GDM1 (cell line): ENCODE data around the gene NFS1.
"Not testable (repeated sequence)": the region's sequence is repeated elsewhere in the genome, so short reads cannot be mapped to it uniquely, and the experiment has no call there.

Source experiments
- DNase-seq: peaks from one replicate; lab custom pipeline; 2025; lab: John Stamatoyannopoulos, UW

Gene NFS1

GRCh38 chr20:35699127-35699956, at the start of gene NFS1, which contains the start of gene ROMO1:
Gene NFS1, minus strand, starts transcription at chr20:35699352. Its CDS starts 64 bp downstream, at chr20:35699288.
Gene ROMO1, plus strand, starts transcription at chr20:35699405. Its CDS starts 228 bp downstream, at chr20:35699633.
- DNase-seq, result peak; percentile 79

- DNase-seq, result not testable (repeated sequence)
These were observed 45.3 kb upstream of the NFS1 start for GRCh38 chr20:35744492-35744841.

DNA sequence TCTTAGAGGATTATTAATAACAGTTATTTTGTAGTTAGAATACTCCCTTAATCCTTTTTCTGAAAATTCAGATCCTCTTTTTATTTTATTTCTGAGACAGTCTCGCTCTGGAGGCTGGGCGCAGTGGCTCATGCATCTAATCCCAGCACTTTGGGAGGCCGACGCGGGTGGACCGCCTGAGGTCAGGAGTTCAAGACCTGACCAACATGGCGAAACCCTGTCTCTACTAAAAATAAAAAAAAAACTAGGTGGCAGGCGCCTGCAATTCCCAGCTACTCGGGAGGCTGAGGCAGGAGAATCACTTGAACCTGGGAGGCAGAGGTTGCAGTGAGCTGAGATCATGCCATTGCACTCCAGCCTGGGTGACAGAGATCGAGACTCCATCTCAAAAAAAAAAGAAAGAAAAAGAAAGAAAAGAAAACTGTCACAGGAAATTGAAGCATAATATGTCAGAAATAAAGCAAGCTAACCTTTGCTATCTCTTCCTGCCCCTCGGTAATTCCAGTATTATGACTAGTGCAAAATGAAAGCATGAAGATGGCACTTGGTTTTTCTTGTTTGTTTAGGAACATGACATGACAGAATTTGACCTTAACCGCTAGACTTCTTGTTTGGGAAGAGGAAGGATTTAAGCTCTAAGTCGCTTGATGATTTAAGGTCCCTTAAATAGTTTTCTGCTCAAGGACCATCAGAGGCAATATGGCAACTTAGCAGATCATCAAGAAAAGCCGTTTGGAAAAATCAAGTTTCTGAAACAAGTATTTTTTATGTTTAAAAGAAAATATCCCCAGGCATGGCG, 44.7 kb upstream of the NFS1 start:
- peak; percentile 57 for DNase-seq

DNA sequence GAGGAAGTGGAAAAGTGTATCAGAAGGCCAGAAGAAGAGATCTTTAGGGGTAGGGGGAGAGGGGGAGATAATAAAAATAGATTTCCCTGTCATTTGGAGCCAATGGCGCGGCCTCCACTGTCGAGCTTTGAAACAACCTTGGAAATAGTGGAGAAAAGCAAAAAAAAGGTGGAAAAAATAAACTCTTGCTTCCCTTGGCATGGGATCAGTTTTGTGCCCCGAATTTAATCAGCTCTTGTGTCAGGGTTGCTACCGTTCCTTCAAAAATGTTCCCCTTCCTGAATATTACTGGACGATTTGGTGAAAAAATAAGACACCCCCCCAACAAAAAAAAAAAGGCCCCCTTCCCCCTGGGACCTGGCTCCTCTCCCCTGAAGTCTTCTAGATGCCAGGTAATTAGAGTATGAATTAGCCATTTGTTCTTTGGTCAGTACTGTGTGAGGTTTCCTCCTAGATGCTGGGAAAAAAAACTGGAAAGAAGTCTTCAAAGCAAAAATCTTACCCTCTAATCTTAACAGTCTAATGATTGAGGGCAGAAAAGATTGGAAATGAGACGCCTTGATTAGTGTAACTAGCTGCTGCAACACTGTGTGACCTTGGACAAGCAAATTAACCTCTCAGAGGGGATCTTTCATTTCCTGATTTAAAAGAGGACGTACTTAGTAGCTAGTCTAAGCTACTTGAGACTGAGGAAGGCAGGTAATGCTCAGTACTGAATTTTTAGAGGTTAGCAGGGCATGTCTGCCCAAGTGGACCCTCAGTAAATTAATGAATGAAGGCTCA, 43.8 kb upstream of the NFS1 start:
- DNase-seq, result peak; percentile 26

DNA sequence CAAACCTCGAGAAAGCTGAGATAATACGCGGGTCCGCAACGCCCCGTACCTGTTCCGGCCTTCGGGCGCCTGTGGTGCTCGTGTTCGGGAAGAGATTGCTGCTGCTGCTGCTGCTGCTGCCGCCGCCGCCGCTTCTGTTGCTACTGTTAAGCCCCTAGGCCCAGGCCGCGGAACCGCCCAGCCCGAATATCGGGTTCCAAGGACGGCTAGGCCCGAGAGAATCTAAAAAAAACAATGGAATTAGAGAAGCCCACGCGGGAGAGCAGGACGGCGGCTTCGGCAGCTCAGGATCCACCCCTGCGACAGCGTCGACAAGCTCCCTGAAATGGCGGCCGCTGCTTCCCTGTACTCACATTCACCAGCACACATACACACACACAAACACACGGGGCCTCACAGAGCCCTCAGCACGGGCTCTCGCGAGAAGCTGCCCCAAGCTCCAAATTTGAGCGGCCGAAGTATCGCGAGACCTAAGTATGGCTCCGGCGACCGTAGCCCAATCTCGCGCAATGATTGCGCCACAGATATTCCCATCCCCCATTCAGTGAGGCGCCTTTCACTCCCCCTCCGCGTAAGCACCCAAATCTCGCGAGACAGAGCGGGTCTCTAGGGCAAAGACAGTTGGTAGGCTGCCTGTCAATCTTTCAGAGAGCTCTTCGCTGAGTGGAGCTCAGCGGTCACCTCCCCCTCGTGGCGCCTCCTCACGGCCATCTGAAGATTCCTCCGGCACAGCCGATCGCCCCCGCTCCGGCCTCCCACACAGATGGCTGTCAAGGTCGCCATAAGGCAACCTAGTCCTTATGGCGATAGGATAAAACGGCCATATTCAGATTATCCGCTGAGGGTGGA, 43.0 kb upstream of the NFS1 start, which contains the start of gene RBM39:
Gene RBM39, minus strand, starts transcription at position 369 of the 849 bp plus-strand sequence. CDS start 1,386 bp downstream, outside the sequence.
- DNase-seq, result peak; percentile 100

- peak; percentile 1 for DNase-seq
These were observed 40.4 kb upstream of the NFS1 start for GRCh38 chr20:35739294-35740163.

DNA sequence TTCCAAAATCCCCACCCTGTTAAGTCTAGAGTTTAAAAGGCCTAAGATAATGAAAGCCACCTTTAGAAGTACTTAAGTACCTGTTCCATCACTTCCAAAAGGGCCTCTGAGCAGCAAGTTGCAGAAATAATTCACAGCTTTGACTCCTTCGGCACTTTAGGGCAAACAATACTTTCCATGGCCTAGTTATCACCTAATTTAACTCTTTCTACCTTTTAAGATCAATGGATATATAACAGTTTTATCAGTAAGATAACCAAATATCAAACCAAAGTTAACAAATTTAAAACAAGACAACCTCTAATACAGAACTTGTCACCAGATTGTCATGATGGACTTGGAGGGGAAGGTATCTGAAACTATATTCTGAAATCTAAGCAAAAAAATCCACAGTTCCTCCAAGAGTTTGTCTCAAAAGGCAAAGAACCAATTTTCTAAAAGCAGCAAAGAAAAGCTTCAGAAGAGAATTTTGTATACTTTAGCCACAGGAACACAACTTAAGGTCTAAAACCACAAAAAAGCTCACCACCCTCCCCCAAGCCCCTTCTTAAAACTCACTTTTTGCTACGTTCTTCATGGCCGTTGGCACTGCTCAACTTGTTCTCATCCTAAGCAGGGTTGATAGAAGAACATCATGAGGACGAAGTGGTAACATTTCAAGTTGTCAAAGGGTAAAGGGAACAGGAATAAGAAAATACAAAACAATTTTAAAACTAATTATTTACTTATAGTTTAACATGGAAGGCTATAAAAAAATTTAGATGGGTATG, 39.4 kb upstream of the NFS1 start:
- no peak for DNase-seq

GRCh38 chr20:35737865-35738333, 38.7 kb upstream of the NFS1 start:
- DNase-seq, result no peak

- DNase-seq, result no peak
These were observed 36.8 kb upstream of the NFS1 start for GRCh38 chr20:35735826-35736470.

- DNase-seq, result no peak
These were observed 35.9 kb upstream of the NFS1 start for GRCh38 chr20:35734777-35735649.

- DNase-seq, result no peak
These were observed 35.2 kb upstream of the NFS1 start for GRCh38 chr20:35734374-35734773.

- no peak for DNase-seq
These were observed 33.5 kb upstream of the NFS1 start for GRCh38 chr20:35732644-35732982.

DNA sequence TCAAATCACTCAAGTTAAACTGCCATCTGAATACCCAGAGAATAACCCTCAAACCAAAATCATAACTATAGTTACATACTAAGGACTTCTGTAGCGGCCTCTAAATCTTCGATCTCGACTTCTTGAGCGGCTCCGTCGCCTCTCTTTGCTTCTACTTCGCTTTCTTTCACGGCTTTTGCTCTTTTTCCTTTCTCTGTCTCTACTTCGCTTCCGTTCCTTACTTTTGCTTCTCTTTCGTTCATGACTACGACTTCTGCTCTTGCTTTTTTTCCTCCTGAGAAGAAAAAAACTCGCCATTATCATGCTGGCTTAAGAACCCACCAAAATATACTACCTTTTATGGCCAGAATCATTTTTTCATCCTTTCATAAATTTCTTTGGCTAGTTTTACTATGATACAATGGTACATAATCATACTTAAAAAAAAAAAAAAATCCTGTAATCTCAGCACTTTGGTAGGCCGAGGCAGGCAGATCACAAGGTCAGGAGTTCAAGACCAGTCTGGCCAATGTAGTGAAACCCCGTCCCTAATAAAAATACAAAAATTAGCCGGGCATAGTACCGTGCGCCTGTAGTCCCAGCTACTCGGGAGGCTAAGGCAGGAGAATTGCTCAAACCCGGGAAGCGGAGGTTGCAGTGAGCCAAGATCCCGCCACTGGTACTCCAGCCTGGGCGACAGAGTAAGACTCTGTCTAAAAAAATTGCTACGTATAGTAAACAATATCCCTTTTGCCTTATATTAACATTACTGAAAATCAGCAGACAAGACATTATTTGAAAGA, 32.9 kb upstream of the NFS1 start:
- no peak for DNase-seq

GRCh38 chr20:35731469-35731788, 32.3 kb upstream of the NFS1 start:
- DNase-seq, result no peak

- DNase-seq, result no peak
These were observed 31.7 kb upstream of the NFS1 start for GRCh38 chr20:35730583-35731468.
